K562 (cell line): ENCODE data around the gene CNTF. TPM values are rescaled to one million over a fixed set of nuclear protein-coding genes. Genes with fewer than 3 reads are reported as not detected.
A peak's percentile ranks its signal among the peaks of the same experiment; 100 is the strongest.

Source experiments
- CBFB ChIP-seq: sonication (generic); formaldehyde crosslinking; IDR thresholded peaks from 2 replicates; pipeline ENCODE4 v1.4.0; 2020; ENCODE audit warnings: mild to moderate bottlenecking, missing genetic modification reagents
- CHD1 ChIP-seq: fragments of 200-600 bp; sonication (generic); IDR thresholded peaks from one replicate; pipeline ENCODE4 v1.6.1; 2012; ENCODE audit warnings: mild to moderate bottlenecking, moderate library complexity, low read length, inconsistent platforms
- CSDE1 ChIP-seq, 2 experiments: fragments of 450-650 bp; IDR thresholded peaks; 2 replicates each; pipeline ENCODE4 v1.6.1; 2016; ENCODE audit warnings: mild to moderate bottlenecking in 1 of 2
- HCFC1 ChIP-seq: IDR thresholded peaks from 2 replicates; pipeline ENCODE4 v1.6.1; 2012; ENCODE audit warnings: low read depth, low read length, improper control_type of control experiment
- HNRNPH1 ChIP-seq: fragments of 200-400 bp; formaldehyde crosslinking; optimal IDR thresholded peaks from 2 replicates; pipeline ENCODE3; 2017; ENCODE audit warnings: low read depth, mild to moderate bottlenecking, low read length, moderate library complexity
- HNRNPK ChIP-seq: fragments of 200-400 bp; formaldehyde crosslinking; IDR thresholded peaks from one replicate; pipeline ENCODE4 v1.6.1; 2018; ENCODE audit warnings: mild to moderate bottlenecking, low read depth, low read length; ENCODE audit not compliant: poor library complexity, severe bottlenecking
- HOXB6 ChIP-seq: fragments of 250-450 bp; sonication (Bioruptor Pico); IDR thresholded peaks from 2 replicates; pipeline ENCODE4 v1.5.1; 2022; ENCODE audit warnings: mild to moderate bottlenecking, borderline replicate concordance
- KLF16 ChIP-seq: IDR thresholded peaks from 2 replicates; pipeline ENCODE4 v1.6.1; 2016; ENCODE audit warnings: antibody characterized with exemption
- MAFK ChIP-seq: IDR thresholded peaks from 2 replicates; pipeline ENCODE4 v1.6.1; 2011; ENCODE audit warnings: low read length, improper control_type of control experiment
- NFATC3 ChIP-seq: fragments of 450-650 bp; IDR thresholded peaks from 2 replicates; pipeline ENCODE4 v1.6.1; 2017; ENCODE audit warnings: mild to moderate bottlenecking
- RBM22 ChIP-seq: fragments of 200-400 bp; formaldehyde crosslinking; IDR thresholded peaks from 2 replicates; pipeline ENCODE4 v1.6.1; 2018; ENCODE audit warnings: low read length, low read depth; ENCODE audit not compliant: poor library complexity, severe bottlenecking
- SPI1 ChIP-seq: IDR thresholded peaks from 2 replicates; pipeline ENCODE4 v1.6.1; 2011; ENCODE audit warnings: low read depth, low read length, control low read depth, borderline replicate concordance
- ZNF212 ChIP-seq: fragments of 450-650 bp; formaldehyde crosslinking; IDR thresholded peaks from 2 replicates; pipeline ENCODE4 v1.4.0; 2020; ENCODE audit warnings: mild to moderate bottlenecking
- polyA plus RNA-seq, 8 experiments: library from polyadenylated mRNA; depleted of rRNA in 4 of 8; stranded (reverse) in 5 of 8; unstranded in 3 of 8; fragments of >200 nt; fragmentation: Nextera tagmentation in 2 of 8; fragmentation: Illumina TruSeq in 1 of 8; extraction: Ambion mirVana in 2 of 8; extraction: Trizol in 1 of 8; gene quantifications; 2 replicates each; pipeline versions ENCODE4 v1.2.1 to v1.2.3, GENCODE V29; 2011 to 2014; ENCODE audit warnings: inconsistent platforms in 1 of 8, missing spikeins in 1 of 8
- total RNA-seq, 7 experiments: library from RNA; depleted of rRNA in 6 of 7; stranded (reverse); fragments of >200 nt in 6 of 7; fragmentation: Illumina TruSeq in 2 of 7; extraction: Trizol in 2 of 7; gene quantifications; 2 replicates each; pipeline versions ENCODE4 v1.2.1 to v1.2.3, GENCODE V29; 2011 to 2021; ENCODE audit warnings: low replicate concordance in 1 of 7
- TF ChIP-seq, protein P1 (sequence below): fragments of 250-450 bp; sonication (Bioruptor Pico); IDR thresholded peaks from 2 replicates; pipeline ENCODE4 v1.9.0; 2021; ENCODE audit warnings: mild to moderate bottlenecking, inconsistent platforms
- TF ChIP-seq, protein P2 (sequence below): fragments of 450-650 bp; IDR thresholded peaks from 2 replicates; pipeline ENCODE4 v1.6.1; 2016; ENCODE audit warnings: borderline replicate concordance
- TF ChIP-seq, protein P3 (sequence below): fragments of 450-650 bp; IDR thresholded peaks from 2 replicates; pipeline ENCODE4 v1.6.1; 2014; ENCODE audit warnings: low read depth, mild to moderate bottlenecking, moderate library complexity, borderline replicate concordance
- TF ChIP-seq, protein P4 (sequence below): fragments of 200-800 bp; sonication (Bioruptor generic); IDR thresholded peaks from 2 replicates; pipeline ENCODE4 v1.6.1; 2016; ENCODE audit warnings: missing genetic modification characterization, missing compliant biosample characterization

CNTF gene
- total and polyA plus RNA-seq, 9 of the 15 experiments (the other 6 are each of a cell fraction or from before 2014, with no cell fraction given) = 0.17 to 5.0 (median 2.3) TPM

DNA sequence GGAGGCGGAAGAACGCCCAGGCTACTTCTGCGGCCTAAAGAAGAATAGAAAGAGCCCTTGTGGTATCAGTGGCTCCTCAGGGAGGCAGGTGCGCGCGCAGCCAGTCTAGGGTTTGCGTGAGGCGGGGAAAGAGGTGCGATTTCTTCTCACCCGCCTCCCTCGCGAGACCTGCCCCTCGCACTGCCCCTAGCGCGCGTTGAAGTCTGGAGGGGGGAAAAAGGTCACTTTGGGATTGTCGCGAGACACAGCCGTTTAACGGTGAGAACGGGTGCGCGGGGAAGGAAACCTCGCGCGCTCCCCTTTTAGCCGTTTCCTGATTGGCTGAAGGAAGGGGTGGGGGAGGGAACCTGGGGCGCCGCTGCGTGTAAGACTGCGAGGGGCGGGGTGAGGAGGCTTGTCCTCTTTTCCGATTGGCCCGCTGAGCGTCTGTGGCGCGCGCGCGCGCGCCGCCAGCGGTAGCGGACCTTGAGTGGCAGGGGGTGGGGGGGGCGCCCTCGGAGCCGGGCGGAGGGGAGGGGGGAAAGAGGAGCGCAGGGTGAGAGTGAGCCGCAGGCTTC, 43.8 kb upstream of the CNTF start, which contains the start of gene ZFP91 (continued):
- TF ChIP-seq, protein P1, sequence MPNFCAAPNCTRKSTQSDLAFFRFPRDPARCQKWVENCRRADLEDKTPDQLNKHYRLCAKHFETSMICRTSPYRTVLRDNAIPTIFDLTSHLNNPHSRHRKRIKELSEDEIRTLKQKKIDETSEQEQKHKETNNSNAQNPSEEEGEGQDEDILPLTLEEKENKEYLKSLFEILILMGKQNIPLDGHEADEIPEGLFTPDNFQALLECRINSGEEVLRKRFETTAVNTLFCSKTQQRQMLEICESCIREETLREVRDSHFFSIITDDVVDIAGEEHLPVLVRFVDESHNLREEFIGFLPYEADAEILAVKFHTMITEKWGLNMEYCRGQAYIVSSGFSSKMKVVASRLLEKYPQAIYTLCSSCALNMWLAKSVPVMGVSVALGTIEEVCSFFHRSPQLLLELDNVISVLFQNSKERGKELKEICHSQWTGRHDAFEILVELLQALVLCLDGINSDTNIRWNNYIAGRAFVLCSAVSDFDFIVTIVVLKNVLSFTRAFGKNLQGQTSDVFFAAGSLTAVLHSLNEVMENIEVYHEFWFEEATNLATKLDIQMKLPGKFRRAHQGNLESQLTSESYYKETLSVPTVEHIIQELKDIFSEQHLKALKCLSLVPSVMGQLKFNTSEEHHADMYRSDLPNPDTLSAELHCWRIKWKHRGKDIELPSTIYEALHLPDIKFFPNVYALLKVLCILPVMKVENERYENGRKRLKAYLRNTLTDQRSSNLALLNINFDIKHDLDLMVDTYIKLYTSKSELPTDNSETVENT = peak; percentile 63
- TF ChIP-seq SPI1 (no peak), RBM22 (peak; percentile 7), NFATC3 (no peak), KLF16 (no peak), CBFB (CRISPR knock-in tag) (no peak), HCFC1 (no peak), CHD1 (peak; percentile 99), HNRNPK (no peak), HOXB6 (CRISPR knock-in tag) (no peak), HNRNPH1 (no peak), MAFK (no peak), CSDE1 (IDR thresholded peaks at IDR 0.05) (no peak), ZNF212 (CRISPR knock-in tag) (0 out of 2 replicates have a peak, but pooled peaks have one; percentile 16)
- TF ChIP-seq, protein P2, sequence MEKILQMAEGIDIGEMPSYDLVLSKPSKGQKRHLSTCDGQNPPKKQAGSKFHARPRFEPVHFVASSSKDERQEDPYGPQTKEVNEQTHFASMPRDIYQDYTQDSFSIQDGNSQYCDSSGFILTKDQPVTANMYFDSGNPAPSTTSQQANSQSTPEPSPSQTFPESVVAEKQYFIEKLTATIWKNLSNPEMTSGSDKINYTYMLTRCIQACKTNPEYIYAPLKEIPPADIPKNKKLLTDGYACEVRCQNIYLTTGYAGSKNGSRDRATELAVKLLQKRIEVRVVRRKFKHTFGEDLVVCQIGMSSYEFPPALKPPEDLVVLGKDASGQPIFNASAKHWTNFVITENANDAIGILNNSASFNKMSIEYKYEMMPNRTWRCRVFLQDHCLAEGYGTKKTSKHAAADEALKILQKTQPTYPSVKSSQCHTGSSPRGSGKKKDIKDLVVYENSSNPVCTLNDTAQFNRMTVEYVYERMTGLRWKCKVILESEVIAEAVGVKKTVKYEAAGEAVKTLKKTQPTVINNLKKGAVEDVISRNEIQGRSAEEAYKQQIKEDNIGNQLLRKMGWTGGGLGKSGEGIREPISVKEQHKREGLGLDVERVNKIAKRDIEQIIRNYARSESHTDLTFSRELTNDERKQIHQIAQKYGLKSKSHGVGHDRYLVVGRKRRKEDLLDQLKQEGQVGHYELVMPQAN = no peak; the same call in 1 of the 2 replicates
- TF ChIP-seq, protein P3, sequence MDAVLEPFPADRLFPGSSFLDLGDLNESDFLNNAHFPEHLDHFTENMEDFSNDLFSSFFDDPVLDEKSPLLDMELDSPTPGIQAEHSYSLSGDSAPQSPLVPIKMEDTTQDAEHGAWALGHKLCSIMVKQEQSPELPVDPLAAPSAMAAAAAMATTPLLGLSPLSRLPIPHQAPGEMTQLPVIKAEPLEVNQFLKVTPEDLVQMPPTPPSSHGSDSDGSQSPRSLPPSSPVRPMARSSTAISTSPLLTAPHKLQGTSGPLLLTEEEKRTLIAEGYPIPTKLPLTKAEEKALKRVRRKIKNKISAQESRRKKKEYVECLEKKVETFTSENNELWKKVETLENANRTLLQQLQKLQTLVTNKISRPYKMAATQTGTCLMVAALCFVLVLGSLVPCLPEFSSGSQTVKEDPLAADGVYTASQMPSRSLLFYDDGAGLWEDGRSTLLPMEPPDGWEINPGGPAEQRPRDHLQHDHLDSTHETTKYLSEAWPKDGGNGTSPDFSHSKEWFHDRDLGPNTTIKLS = peak; percentile 85
- TF ChIP-seq, protein P4, sequence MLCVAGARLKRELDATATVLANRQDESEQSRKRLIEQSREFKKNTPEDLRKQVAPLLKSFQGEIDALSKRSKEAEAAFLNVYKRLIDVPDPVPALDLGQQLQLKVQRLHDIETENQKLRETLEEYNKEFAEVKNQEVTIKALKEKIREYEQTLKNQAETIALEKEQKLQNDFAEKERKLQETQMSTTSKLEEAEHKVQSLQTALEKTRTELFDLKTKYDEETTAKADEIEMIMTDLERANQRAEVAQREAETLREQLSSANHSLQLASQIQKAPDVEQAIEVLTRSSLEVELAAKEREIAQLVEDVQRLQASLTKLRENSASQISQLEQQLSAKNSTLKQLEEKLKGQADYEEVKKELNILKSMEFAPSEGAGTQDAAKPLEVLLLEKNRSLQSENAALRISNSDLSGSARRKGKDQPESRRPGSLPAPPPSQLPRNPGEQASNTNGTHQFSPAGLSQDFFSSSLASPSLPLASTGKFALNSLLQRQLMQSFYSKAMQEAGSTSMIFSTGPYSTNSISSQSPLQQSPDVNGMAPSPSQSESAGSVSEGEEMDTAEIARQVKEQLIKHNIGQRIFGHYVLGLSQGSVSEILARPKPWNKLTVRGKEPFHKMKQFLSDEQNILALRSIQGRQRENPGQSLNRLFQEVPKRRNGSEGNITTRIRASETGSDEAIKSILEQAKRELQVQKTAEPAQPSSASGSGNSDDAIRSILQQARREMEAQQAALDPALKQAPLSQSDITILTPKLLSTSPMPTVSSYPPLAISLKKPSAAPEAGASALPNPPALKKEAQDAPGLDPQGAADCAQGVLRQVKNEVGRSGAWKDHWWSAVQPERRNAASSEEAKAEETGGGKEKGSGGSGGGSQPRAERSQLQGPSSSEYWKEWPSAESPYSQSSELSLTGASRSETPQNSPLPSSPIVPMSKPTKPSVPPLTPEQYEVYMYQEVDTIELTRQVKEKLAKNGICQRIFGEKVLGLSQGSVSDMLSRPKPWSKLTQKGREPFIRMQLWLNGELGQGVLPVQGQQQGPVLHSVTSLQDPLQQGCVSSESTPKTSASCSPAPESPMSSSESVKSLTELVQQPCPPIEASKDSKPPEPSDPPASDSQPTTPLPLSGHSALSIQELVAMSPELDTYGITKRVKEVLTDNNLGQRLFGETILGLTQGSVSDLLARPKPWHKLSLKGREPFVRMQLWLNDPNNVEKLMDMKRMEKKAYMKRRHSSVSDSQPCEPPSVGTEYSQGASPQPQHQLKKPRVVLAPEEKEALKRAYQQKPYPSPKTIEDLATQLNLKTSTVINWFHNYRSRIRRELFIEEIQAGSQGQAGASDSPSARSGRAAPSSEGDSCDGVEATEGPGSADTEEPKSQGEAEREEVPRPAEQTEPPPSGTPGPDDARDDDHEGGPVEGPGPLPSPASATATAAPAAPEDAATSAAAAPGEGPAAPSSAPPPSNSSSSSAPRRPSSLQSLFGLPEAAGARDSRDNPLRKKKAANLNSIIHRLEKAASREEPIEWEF (CRISPR knock-in tag) = no peak
